ENCODE results near the gene C2CD2.

DNA sequence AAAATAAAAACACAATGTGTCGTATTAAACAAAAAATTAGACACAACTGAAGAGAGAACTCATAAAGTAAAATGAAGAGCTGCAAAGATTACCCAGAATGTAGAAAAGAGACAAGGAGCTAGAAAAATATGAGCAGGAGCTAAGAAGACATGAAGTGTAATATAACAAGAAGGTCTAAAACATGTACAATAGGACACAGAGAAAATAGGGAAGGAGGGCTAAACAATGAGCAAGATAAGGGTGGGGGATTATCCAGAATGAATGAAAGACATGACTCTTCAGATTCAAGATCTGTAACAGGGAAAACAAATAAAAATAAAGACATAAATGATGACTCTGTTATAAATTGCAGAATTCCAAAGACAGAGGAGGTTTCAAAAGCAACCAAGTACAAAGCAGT lies 112.9 kb downstream of the C2CD2 start:
- TF ChIP-seq POLR2A (IDR thresholded peaks at IDR 0.05; ENCODE audit: low read depth) (no peak), CTCF (IDR thresholded peaks at IDR 0.05) (no peak)

Data from esophagus muscularis mucosa (tissue), 3 donors.